Measurements from ENCODE around the gene KDR.

DNA sequence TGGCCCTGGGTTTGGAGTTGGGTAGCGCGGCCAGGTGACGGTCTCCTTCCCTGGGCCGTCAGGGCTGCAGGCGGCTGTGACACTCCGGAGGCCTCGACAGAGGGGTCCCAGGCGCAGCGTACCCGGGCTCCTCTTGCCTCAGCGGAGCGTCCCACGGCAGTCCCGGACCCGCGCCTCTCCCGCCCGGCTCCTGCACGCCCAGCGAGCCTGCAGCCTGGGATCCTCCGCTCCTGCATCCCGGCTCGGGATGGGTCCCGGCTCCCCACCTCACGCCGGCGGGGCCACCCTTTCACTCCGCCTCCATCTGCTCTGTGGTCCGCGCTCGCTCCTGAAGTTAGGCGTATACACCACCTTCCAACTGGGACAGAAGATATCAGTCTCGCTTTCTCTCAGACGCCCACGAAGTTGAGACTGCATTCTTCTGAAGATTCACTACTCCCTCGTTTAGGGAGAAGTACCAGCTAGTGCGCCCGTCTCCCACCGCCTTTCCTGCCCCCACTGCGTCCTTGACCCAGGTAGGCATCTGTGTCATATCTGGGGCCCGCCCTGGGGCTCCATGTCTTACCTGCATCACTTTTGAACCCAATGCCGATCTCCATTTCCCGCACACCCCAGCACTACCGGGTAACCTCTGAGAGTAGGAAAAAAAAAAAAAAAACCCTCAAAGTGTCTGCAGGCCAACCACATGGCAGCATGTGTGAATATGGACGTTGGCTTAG is 32.3 kb upstream of the KDR start:
- TF ChIP-seq, protein P1, sequence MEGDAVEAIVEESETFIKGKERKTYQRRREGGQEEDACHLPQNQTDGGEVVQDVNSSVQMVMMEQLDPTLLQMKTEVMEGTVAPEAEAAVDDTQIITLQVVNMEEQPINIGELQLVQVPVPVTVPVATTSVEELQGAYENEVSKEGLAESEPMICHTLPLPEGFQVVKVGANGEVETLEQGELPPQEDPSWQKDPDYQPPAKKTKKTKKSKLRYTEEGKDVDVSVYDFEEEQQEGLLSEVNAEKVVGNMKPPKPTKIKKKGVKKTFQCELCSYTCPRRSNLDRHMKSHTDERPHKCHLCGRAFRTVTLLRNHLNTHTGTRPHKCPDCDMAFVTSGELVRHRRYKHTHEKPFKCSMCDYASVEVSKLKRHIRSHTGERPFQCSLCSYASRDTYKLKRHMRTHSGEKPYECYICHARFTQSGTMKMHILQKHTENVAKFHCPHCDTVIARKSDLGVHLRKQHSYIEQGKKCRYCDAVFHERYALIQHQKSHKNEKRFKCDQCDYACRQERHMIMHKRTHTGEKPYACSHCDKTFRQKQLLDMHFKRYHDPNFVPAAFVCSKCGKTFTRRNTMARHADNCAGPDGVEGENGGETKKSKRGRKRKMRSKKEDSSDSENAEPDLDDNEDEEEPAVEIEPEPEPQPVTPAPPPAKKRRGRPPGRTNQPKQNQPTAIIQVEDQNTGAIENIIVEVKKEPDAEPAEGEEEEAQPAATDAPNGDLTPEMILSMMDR (conservative IDR thresholded peaks at IDR 0.05), result no peak
- TF ChIP-seq EZH2 (IDR thresholded peaks at IDR 0.05; ENCODE audit: low read depth), result no peak
